HG03045 (cell line): Measurements from ENCODE around the gene KDM2A.
"Not testable (repeated sequence)": the region's sequence is repeated elsewhere in the genome, so short reads cannot be mapped to it uniquely, and the experiment has no call there.

Experiments used
- ATAC-seq: cut with Tn5 transposase; IDR thresholded peaks from one replicate; pipeline ENCODE4 v1.9.1; 2021; ENCODE audit warnings: mild to moderate bottlenecking, moderate library complexity; ENCODE audit not compliant: unreplicated experiment

KDM2A gene

GRCh38 chr11:67233584-67234190 lies 114.6 kb downstream of the KDM2A start:
- no peak for ATAC-seq

- ATAC-seq: not testable (repeated sequence)
Measured at GRCh38 chr11:67234571-67234970, 115.5 kb downstream of the KDM2A start.

GRCh38 chr11:67237574-67237973 lies 118.5 kb downstream of the KDM2A start:
- ATAC-seq: no peak

DNA sequence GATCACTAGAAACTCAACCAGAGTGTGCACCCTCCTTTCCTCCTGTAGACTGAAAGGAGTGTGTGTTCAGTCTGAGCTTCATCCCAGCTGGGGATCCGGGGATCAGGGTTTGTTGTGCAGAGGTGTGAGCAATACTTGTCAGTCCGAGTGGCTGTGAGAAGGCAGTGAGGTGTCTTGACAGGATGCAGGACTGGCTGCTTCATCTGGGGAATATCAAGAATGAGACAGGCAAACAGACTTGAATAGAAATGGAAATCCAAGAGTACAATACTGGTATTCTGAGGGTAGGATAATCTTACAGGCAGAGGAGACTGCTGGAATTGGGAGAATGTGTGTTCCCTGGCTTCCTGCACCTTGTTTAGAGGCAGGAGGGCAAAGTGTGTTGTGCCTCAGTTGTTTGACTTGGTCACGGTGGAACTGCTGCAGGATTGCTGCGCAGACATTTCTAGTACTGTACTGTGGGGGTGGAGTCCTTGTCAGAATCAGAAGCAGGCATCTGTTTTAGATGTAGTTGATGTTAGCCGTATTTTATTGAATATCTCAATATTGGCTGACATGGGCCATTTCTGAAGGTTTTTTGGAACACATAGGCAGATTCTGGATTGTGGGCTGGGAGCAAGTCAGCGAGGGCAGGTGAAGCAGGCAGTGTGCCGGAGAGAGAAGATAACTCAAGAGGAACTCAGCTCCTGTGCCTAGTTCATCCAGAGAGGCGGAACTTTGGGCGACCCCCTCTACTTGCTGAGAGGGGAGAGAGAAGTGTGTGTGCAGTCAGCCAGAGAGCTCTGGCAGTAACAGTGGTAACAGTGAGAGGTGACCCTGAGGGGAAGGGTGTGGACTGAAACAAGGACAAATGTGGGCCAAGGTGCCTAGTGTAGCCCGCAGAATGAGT lies 120.1 kb downstream of the KDM2A start:
- no peak for ATAC-seq

- peak; percentile 88 for ATAC-seq
Measured at GRCh38 chr11:67239783-67240575, 120.9 kb downstream of the KDM2A start.

DNA sequence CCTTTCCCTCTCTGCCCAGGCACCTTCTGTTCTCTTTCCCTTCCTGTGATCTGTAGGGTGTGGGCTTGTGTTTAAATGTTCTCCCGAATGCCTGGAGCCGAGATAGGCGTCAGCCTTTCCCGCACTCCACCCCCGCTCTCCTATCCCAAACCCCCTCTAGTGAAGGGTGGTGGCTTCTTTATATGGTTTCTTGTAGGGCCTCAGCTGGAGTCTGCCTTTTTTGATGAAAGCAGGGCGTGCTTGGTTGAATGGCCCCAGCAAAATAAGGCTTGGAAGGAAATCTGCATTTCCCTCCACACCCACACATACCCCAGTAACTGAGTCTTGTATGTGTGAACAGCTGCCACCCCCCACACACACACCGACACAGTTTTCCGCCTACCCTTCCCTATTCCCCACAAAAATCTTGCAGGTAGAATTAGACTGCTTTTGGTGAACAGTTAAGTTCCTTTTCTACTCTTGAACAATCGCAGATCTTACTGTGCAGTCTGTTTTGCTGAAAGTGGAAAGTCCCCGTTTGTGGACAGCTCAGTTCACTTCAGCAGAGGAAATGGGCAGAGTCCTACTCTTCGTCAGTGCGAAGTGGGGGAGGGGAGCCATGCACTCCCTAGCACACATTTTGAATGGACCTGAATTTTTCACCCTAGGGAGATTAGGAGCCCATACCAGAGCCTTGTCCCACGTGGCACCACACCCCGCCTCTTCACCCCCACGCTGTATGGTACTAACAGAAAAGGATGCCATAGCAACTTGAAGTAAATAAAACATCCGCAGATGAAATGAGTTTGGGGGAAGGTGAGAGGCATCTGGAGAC lies 121.7 kb downstream of the KDM2A start:
- ATAC-seq: no peak

- no peak for ATAC-seq
Measured at GRCh38 chr11:67242548-67242947, 123.5 kb downstream of the KDM2A start.

GRCh38 chr11:67243051-67243450 lies 124.0 kb downstream of the KDM2A start:
- no peak for ATAC-seq

DNA sequence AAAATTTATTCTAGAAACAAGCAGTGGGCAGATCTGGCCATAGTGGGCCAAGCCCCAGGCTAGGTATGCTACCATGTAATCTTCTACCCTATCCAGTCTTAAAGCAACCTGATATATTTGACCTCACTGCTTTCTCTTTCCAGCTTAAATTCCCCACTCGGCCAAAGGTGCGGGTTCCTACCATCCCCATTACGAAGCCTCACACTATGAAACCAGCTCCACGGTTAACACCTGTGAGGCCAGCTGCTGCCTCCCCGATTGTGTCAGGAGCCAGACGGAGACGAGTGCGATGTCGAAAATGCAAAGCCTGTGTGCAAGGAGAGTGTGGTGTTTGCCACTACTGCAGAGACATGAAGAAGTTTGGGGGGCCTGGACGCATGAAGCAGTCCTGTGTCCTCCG lies 126.0 kb downstream of the KDM2A start:
- ATAC-seq: no peak

DNA sequence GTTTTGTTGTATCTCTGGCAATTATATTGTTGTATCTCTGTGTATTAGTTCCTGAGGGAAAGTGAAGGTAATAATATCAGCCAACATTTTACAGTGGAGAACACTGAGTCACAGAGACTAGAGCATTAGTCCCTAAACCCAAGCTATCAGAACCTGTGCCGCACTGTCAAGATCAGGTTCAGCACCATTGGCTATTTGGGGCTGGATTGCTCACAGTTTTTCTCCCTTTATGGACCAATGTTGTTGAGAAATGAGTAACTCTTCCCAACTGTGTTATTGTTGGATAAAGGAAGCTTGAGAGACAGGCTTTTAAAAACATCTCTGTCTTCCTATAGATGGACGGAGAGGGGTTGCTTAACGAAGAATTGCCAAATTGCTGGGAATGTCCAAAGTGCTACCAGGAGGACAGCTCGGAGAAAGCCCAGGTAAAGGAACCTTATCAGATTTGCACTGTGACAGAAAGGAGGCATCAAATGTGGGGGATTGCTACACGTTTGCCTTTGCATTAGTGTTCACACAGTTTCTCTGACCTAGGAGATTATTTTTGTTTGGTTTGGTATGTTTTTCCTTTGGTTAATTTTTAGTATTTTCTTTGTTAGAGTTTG lies 129.0 kb downstream of the KDM2A start:
- no peak for ATAC-seq

DNA sequence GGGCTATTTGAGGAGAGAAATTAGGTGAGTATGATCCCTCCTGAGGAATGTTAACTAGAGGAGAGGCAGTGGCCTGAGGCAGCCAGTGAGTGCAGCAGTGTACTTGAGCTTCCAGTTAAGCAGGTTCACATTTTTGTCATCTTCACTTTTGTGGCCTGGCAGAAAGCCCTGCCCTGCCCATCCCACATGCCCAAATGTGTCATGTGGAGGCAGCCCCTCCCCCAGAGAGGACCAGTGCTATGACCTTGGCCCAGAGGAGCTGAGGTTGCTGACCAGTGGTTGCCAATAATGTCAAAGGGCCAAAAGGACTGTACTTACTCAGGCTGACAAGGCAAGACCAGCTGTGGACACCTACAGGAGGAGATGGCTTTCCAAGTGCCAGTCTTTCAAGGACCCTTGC lies 129.6 kb downstream of the KDM2A start:
- no peak for ATAC-seq

GRCh38 chr11:67250059-67251043 lies 131.3 kb downstream of the KDM2A start:
- no peak for ATAC-seq

DNA sequence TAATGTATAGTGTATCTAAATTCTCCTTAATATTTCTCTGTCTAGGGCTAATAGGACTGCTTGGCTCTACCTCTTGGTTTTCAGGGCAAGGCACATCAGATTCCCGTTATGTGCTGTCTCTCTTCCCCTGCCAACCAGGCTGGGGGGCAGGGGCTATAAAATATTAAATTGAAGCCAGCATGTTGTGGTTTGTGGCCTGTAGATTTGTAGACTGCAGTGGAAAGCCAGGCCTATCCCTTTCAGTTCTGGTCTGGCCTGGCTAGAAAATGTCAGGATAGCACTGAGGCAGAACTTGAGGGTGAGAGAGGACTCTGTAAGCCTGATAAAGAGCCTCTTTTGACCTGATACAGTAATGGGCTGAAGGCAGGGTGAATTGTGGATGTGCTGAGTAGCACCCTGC lies 132.8 kb downstream of the KDM2A start:
- no peak for ATAC-seq

GRCh38 chr11:67252831-67253239 lies 133.8 kb downstream of the KDM2A start:
- no peak for ATAC-seq

GRCh38 chr11:67253872-67254624 lies 135.0 kb downstream of the KDM2A start:
- no peak for ATAC-seq

DNA sequence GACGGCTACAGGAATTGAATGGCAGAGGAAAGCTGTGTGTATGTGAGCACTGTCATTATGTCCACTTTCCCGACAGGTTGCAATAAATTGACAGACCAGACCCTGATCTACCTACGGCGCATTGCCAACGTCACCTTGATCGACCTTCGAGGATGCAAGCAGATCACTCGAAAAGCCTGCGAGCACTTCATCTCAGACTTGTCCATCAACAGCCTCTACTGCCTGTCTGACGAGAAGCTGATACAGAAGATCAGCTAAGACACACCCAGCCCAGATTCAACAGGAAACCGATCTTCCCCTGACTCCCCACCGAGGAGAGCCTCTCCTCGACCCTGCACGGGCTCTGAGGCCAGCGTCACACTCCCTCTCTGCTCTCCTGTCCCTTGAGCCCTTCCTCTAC lies 135.7 kb downstream of the KDM2A start:
- ATAC-seq: no peak

GRCh38 chr11:67255353-67255752 lies 136.3 kb downstream of the KDM2A start:
- ATAC-seq: no peak

GRCh38 chr11:67255864-67256263 lies 136.8 kb downstream of the KDM2A start:
- no peak for ATAC-seq
